Measurements from ENCODE around the gene FSD2. TPM values are rescaled to one million over a fixed set of nuclear protein-coding genes. Genes with fewer than 3 reads are reported as not detected.

Gene FSD2
- total and polyA plus RNA-seq, 9 of the 15 experiments (the other 6 are each of a cell fraction or from before 2014, with no cell fraction given): 0.01 to 0.06 TPM; not detected in 7

- TF ChIP-seq PHF20 (IDR thresholded peaks at IDR 0.05; ENCODE audit: partially characterized antibody): no peak
- TF ChIP-seq ZNF431 (CRISPR knock-in tag; IDR thresholded peaks at IDR 0.05): no peak
- no peak for TF ChIP-seq BACH1 (tag; IDR thresholded peaks at IDR 0.05)
- TF ChIP-seq BRF1 (IDR thresholded peaks at IDR 0.05; ENCODE audit: borderline replicate concordance, extremely low read depth, insufficient read length): no peak
- no peak for TF ChIP-seq TFE3 (CRISPR knock-in tag; IDR thresholded peaks at IDR 0.05)
Measured at GRCh38 chr15:82742134-82742533, 63.7 kb downstream of the FSD2 start (continued).

- peaks cover 7% of the 10 kb centered on the region; the same call in 1 of the 3 replicates for H3K36me3 ChIP-seq (ENCODE audit: control insufficient read depth, insufficient read depth, low read length)
- intact Hi-C loops (cut with micrococcal nuclease) (no loop called here), in situ Hi-C loops (cut with MboI) (no loop called here)
- no peaks in the 10 kb centered on the region for H3K79me2 ChIP-seq (ENCODE audit: control insufficient read depth, insufficient read depth, low read length)
- no peaks in the 10 kb centered on the region for H3K9me3 ChIP-seq (replicated peaks; ENCODE audit: control insufficient read depth, insufficient read depth, low read depth, low read length)
- 3% methylated on average over 2 of the region's 2 CpGs for WGBS (ENCODE audit: insufficient coverage, low coverage, missing lambda C conversion rate)
- H3K4me2 ChIP-seq (ENCODE audit: insufficient read depth, low read length): no peak overlapping the region
- H3K9ac ChIP-seq (ENCODE audit: insufficient read depth in 1 of 2, low read depth in 2 of 2, low read length in 2 of 2): 0 out of 4 replicates have a peak overlapping the region, but pooled peaks of 1 of the 2 experiments have one; percentile 16
- H4K20me1 ChIP-seq (replicated peaks; ENCODE audit: control insufficient read depth, insufficient read depth, low read length): no peaks in the 10 kb centered on the region
- no peaks in the 10 kb centered on the region for H3K9me1 ChIP-seq (ENCODE audit: control insufficient read depth, insufficient read depth, low read length)
- peak in 2 of 4 experiments; percentile 13 to 40 for DNase-seq (ENCODE audit: extremely low read depth in 1 of 4, low spot score in 3 of 4)
- peaks cover 0 to 7% of the 10 kb centered on the region in 2 experiments; a peak in 2 of 5 replicates for H3K4me1 ChIP-seq (replicated peaks in 1 of 2; ENCODE audit: control insufficient read depth in 2 of 2, insufficient read depth in 2 of 2, low read length in 2 of 2)
- no peaks in the 10 kb centered on the region for H3K27me3 ChIP-seq (ENCODE audit: control insufficient read depth in 2 of 2, insufficient read depth in 2 of 2, low read length in 2 of 2)
- H2AFZ ChIP-seq (ENCODE audit: low read depth, low read length): no peak overlapping the region
- FAIRE-seq: peak; percentile 87
- CTCF ChIA-PET (ENCODE audit: low intra/inter-chr PET ratio): no interaction called here
- peak overlapping the region; percentile 41; the same call in 2 of the 3 replicates for H3K27ac ChIP-seq (ENCODE audit: extremely low read depth, low read depth, low read length)
- POLR2A ChIA-PET: interaction anchor here (4.9 kb wide), 1 partner anchor 11 kb away, joined by 25 read pairs; no protein-coding TSS in a partner anchor
- peak; percentile 80 for ATAC-seq
- no peak overlapping the region for H3K4me3 ChIP-seq
- no TSS peak for BruUV-seq (replicated peaks)
- no peak for TF ChIP-seq MBD1 (CRISPR knock-in tag; IDR thresholded peaks at IDR 0.05)
- TF ChIP-seq POLR2AphosphoS2 (IDR thresholded peaks at IDR 0.05; ENCODE audit: low read length): no peak
- no peak for TF ChIP-seq TRIM28 (IDR thresholded peaks at IDR 0.05)
- no peak for TF ChIP-seq KHSRP (IDR thresholded peaks at IDR 0.05)
- TF ChIP-seq ZNF583 (CRISPR knock-in tag; IDR thresholded peaks at IDR 0.05): no peak
- TF ChIP-seq FOXJ2 (tag; IDR thresholded peaks at IDR 0.05): 0 out of 2 replicates have a peak, but pooled peaks have one; percentile 30
- no peak for TF ChIP-seq MEIS2 (IDR thresholded peaks at IDR 0.05; ENCODE audit: partially characterized antibody)
- no peak for TF ChIP-seq HDGF (IDR thresholded peaks at IDR 0.05)
- TF ChIP-seq PHF20 (IDR thresholded peaks at IDR 0.05; ENCODE audit: partially characterized antibody): no peak
- no peak for TF ChIP-seq MTF1 (CRISPR knock-in tag; IDR thresholded peaks at IDR 0.05; ENCODE audit: borderline replicate concordance)
- no peak for TF ChIP-seq CREB3L1 (IDR thresholded peaks at IDR 0.05; ENCODE audit: borderline replicate concordance, low read depth)
Measured at GRCh38 chr15:82739086-82739485, 66.8 kb downstream of the FSD2 start.
